CD4-positive, alpha-beta T cell treated with Interleukin-12 subunit alpha and Interleukin-12 subunit beta, for 1 hour (primary cell): ENCODE data around the gene TNFSF13.

Experiments used
- DNase-seq: peaks from one replicate; pipeline ENCODE4 v3.0.0-alpha.2; 2020

The TNFSF13 gene

GRCh38 chr17:7575959-7576358, 17.4 kb downstream of the TNFSF13 start:
- no peak for DNase-seq

DNA sequence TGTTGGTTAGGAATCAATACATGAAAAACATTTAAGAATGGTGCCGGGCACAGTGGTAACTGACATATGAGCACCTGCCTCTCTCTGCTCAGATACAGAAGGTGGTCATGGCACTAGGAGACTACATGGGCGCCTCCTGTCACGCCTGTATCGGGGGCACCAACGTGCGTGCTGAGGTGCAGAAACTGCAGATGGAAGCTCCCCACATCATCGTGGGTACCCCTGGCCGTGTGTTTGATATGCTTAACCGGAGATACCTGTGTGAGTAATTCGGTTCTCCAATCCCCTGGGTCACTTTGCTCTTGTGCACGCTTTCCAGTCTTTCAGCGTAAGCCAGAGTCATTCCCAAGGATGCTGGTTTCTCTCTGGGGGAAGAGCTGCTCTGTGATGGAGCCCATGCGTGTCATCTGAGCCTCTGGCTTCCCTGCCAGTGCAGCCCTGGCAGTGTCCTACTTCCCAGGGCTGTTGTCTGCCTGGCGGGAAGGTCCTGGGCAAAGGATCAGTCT, 17.9 kb downstream of the TNFSF13 start:
- no peak for DNase-seq

DNA sequence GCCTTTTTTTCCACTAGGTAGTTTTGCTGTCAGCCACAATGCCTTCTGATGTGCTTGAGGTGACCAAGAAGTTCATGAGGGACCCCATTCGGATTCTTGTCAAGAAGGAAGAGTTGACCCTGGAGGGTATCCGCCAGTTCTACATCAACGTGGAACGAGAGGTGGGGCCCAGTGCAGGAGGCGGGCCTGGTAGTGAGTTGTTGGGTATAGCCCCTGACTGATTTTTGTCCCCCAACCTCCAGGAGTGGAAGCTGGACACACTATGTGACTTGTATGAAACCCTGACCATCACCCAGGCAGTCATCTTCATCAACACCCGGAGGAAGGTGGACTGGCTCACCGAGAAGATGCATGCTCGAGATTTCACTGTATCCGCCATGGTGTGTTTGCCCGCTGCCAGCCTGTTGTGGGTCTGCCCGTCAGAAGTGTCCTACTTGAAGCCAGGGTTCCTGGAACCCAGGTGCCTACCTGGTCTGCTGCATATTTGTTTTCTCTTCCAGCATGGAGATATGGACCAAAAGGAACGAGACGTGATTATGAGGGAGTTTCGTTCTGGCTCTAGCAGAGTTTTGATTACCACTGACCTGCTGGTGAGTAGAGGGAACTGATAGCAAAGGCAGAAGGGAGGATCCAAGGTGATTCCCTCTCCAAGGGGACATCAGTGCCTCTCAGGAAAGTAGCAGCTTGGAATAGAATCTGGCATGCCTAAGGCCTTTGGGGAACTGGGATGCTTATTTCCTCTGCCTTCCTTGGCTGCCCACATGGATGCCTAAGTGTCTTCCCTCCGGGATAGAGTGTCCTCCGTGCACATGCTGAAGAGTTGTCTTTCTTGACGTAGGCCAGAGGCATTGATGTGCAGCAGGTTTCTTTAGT, 19.0 kb downstream of the TNFSF13 start:
- no peak for DNase-seq

DNA sequence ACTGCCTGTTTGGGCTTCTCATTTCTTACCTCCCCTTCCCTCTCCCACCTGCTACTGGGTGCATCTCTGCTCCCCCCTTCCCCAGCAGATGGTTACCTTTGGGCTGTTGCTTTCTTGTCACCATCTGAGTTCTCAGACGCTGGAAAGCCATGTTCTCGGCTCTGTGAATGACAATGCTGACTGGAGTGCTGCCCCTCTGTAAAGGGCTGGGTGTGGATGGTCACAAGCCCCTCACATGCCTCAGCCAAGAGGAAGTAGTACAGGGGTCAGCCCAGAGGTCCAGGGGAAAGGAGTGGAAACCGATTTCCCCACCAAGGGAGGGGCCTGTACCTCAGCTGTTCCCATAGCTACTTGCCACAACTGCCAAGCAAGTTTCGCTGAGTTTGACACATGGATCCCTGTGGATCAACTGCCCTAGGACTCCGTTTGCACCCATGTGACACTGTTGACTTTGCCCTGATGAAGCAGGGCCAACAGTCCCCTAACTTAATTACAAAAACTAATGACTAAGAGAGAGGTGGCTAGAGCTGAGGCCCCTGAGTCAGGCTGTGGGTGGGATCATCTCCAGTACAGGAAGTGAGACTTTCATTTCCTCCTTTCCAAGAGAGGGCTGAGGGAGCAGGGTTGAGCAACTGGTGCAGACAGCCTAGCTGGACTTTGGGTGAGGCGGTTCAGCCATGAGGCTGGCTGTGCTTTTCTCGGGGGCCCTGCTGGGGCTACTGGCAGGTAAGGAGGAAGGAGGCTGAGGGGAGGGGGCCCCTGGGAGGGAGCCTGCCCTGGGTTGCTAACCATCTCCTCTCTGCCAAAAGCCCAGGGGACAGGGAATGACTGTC, 20.7 kb downstream of the TNFSF13 start, which contains the start of gene CD68:
Gene CD68, plus strand, starts transcription at position 638 of the 833 bp plus-strand sequence. Its CDS starts 40 bp downstream, at position 678.
- peak; percentile 68 for DNase-seq

- DNase-seq: peak; percentile 55
Observed at GRCh38 chr17:7579834-7580603, 21.5 kb downstream of the TNFSF13 start.

DNA sequence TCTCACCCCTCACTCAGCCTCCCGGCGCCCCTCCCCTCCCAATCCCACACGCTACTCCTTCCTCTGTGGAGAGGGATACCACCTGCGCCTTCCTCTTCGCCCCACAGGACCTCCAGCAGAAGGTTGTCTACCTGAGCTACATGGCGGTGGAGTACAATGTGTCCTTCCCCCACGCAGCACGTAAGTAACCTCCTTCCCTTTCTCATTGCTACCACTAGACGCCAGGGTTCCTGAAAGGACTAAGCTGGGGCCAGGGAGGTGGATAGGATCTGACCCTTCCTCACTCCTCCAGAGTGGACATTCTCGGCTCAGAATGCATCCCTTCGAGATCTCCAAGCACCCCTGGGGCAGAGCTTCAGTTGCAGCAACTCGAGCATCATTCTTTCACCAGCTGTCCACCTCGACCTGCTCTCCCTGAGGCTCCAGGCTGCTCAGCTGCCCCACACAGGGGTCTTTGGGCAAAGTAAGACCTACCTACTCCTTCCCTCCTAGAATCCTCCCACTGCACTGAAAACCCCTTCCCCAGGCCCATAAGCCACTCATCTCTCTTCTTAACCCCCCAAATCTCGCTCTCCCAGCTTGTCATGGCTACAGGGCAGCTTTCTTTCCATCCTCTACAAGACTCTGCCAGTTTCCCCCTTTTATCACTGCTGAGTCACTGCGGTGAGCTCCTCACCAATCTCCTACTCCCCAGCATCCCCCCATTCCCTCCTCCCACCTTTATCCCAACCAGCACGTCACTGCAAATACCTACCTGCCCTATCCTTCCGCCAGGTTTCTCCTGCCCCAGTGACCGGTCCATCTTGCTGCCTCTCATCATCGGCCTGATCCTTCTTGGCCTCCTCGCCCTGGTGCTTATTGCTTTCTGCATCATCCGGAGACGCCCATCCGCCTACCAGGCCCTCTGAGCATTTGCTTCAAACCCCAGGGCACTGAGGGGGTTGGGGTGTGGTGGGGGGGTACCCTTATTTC, 22.3 kb downstream of the TNFSF13 start:
- no peak for DNase-seq

DNA sequence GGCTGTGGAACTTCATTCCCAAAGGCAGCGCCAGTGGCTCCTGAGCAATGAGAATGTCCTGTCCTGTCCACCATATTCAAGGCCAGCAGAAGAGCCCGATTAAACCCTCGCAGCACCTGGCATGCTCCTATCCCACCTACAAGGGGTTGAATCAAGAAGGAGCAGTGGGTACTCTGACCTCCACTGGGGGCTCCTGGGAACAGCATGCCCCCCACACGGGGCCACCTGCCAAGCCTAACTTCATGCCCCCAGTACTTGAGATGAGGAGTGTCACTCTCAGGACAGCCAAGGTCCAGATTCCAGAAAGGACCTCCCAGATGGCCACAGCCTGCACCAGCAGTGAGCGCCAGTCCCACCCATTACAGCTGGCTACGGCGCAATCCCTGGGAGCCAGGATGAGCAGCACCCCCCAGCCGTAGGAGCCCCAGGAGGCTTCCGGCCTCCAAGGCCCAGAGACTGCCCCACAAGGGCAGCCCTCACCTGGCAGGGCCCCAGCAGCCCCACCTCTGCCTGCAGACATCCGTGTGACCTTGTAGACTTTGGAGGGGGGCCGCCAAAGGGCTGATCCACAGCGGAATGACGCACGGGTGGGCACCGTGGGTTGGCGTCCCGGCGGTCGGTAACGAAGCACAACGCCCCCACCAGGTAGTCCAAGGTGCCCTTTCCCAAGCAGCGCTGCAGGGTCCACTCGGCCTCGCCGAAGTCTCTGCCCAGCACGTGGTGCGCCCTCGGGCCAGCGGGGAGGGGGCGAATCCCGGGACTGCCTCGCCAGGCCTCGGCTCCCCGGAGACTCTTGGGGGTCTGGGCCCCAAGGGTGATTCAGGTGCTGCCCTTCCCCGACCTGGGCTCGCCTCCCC, 24.1 kb downstream of the TNFSF13 start:
- no peak for DNase-seq

GRCh38 chr17:7583253-7584109, 24.9 kb downstream of the TNFSF13 start, which contains the start of gene MPDU1:
MPDU1 (plus strand) TSS chr17:7583852; CDS start chr17:7583863, 11 bp downstream.
- peak; percentile 97 for DNase-seq

DNA sequence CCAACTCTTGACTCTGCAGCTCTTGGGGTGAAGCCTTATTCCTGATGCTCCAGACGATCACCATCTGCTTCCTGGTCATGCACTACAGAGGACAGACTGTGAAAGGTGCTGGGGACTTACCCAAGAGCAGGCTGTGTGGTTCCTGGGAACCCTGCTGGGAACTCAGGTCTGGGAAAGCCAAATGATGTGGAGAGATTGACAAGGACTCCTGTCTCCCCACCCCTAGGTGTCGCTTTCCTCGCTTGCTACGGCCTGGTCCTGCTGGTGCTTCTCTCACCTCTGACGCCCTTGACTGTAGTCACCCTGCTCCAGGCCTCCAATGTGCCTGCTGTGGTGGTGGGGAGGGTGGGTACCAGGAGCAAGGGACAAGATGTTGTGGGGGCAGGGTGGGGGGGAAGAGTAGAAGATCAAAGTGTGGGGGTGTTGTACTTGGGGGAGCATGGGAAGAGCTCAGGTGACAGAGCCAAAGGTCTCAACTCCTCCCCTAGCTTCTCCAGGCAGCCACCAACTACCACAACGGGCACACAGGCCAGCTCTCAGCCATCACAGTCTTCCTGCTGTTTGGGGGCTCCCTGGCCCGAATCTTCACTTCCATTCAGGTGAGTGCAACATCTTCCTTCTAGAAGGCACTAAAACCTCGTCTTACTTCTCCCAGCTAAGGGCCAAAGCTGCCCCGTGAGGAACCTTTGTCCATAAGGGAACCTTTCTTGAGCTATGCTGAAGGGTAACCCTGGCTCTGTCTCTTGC, 28.3 kb downstream of the TNFSF13 start:
- DNase-seq: no peak

- DNase-seq: no peak
Observed at GRCh38 chr17:7587420-7588151, 29.0 kb downstream of the TNFSF13 start.

GRCh38 chr17:7588553-7589203, 30.1 kb downstream of the TNFSF13 start:
- DNase-seq: no peak

DNA sequence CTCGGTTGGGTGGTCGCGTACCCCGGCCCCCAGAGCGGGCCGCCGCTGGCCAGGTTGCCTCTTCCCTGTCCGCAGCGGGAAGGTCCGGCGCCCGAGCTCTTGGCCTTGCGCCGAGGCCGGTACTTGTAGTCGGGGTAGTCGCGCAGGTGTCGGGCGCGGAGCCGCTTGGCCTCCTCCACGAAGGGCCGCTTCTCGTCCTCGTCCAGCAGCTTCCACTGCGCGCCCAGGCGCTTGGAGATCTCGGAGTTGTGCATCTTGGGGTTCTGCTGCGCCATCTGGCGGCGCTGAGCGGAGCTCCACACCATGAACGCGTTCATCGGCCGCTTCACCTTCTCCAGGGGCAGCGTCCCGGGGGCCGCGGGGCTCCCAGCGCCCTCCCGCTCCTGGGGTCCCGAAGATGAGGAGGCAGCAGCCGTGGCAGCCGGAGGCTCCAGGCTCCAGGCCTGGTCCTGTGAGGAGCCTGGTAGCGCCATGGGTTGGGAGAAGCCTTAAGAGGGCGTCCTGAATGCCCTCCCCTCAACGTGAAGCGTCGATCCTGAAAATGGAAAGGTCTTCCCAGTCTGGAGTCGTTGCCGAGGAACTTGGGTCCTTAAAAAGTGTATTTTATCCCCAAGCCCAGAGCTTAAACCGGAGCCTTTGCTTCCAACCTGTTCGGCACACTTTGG, 30.8 kb downstream of the TNFSF13 start:
- peak; percentile 72 for DNase-seq

- no peak for DNase-seq
Observed at GRCh38 chr17:7589891-7590691, 31.5 kb downstream of the TNFSF13 start, which contains the start of gene SOX15. SOX15 (minus strand) TSS chr17:7590094; CDS start chr17:7589676, 418 bp downstream.

DNA sequence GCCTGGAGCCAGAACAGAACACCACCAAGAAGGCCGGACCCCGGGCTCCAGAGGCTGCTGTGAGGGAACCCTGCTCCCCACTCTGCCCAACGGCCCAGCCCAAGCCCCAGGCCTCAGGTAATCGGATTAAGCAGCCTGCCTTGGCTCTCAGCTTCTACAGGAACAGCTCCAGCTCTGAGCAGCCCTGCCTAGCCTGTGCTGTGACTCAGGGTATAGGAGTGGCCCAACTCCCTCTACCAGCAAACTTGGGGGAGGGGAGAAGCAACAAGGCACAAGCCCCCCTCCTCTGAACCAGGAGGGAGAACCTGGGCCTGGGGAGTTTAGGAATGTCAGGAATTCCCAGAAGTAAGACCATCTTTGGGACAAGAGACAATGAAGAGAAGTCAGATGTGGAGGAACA, 32.2 kb downstream of the TNFSF13 start:
- DNase-seq: no peak

DNA sequence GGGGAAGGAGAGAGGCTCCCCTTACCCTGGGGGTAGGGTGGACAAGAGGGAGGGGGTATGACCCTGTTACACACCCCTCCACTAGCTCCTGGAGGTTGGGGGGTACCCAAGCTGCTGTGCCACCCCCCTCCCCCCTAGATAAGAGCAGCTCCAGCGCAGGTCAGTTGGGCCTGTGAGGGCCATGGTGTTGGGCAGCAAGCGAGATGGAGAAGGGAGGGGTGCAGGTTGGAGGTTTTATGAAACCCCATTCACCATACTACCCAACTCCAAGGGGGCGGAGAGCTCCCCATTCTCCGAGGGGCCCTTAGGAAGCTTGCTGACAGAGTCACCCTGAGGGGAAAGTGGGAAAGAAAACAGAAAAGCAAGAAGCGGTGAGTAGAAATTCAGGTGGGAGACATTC, 33.0 kb downstream of the TNFSF13 start:
- DNase-seq: no peak
